ENCODE measurements around the gene CHRNA7. TPM values are rescaled to one million over a fixed set of nuclear protein-coding genes. Genes with fewer than 3 reads are reported as not detected.

The CHRNA7 gene
- total RNA-seq, 6 experiments from 2014 or later, result 0.35 to 0.39 TPM; not detected in 4

DNA sequence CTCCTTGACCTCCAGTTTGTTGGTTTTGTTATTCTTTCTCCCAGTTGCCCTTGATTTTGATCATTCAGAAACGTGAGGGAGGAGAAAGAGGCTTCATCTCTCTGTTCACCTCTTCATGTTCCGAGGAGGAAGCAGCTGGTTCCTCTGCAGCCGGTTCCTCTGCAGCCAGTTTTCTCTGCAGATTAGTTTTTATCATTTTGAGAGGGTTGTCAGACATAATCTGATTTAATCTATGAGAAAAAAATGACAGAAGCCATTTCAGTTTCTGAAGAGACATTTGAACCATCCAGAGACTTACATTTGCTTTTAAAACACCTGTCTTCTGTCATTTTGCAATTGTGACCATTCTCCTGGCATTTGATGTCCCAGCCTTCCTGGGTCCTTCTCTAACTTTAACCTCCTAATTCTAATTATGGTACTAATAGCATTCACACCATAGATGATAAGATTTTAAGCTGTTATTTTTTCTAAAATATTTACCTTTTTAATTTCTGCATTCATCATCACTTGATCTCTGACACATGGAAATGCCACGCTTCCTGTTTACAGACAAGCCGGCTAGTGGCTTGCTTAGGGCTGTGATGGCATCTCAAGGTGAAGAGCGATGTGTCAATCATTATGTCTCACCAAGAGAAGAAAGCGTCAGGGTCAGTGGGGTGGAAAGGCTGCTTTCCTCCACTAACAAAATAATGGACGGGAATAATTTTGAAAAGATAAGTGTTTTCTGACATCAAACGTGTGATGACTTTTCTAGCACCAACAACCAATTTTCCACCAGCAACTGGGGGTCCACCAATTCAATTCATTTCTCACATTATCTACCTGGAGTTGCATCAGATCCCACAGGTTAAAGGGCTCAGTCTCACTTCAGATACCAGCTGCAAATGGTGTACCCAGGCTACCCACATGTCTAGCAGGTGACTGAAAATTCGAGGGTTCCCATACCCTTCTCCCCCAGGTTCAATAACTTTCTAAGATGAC, 76.4 kb downstream of the CHRNA7 start:
- DNase-seq (no peak), ATAC-seq (no peak)
- Histone ChIP-seq H3K27ac (no peak overlapping the region), H3K9me3 (no peaks in the 10 kb centered on the region), H3K27me3 (no peaks in the 10 kb centered on the region), H3K4me1 (no peaks in the 10 kb centered on the region), H3K4me3 (no peak overlapping the region), H3K36me3 (no peaks in the 10 kb centered on the region)
- intact Hi-C loops (cut with DNase I), result no loop called here
- no peak for TF ChIP-seq POLR2A (IDR thresholded peaks at IDR 0.05)
- TF ChIP-seq CTCF (IDR thresholded peaks at IDR 0.05), result no peak
- WGBS (ENCODE audit: insufficient coverage, low coverage, low lambda C conversion rate, missing lambda C conversion rate), result 40% methylated on average over 10 of the region's 10 CpGs

DNA sequence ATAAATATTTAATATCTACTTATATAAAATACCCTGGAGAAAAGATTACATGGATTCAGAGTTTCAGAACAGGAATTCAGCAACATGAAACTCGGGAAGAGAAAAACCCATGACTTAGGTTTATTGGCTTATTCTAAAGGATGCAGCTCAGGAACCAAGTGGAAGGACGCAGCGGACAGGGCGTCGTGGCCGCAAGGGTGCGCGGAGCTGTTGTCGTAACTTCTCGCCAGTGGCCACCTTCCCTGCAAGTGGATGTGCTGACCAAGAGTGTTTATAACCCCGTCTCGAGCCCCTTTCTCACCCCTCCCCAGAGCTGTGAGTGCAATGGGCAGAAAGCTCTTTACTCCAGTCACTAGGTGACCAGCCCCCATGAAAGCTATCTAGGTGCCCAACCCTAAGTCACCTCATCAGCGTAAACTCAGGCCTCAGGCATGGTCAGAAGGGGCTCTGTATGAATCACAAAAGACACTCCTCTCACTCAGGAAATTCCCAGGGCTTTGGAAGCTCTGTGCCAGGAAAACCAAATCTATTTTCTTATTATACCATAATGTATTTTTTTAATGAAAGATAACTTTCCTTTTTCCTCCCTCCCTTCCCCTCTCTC, 77.3 kb downstream of the CHRNA7 start:
- no peaks in the 10 kb centered on the region for H3K4me1 ChIP-seq
- H3K27me3 ChIP-seq, result no peaks in the 10 kb centered on the region
- intact Hi-C loops (cut with DNase I), result no loop called here
- no peaks in the 10 kb centered on the region for H3K9me3 ChIP-seq
- no peaks in the 10 kb centered on the region for H3K36me3 ChIP-seq
- H3K4me3 ChIP-seq, result no peak overlapping the region
- WGBS (ENCODE audit: insufficient coverage, low coverage, low lambda C conversion rate, missing lambda C conversion rate), result 40% methylated on average over 2 of the region's 13 CpGs
- H3K27ac ChIP-seq, result no peak overlapping the region
- DNase-seq, result no peak
- no peak for ATAC-seq
- TF ChIP-seq CTCF (IDR thresholded peaks at IDR 0.05) (no peak), POLR2A (IDR thresholded peaks at IDR 0.05) (no peak)

DNA sequence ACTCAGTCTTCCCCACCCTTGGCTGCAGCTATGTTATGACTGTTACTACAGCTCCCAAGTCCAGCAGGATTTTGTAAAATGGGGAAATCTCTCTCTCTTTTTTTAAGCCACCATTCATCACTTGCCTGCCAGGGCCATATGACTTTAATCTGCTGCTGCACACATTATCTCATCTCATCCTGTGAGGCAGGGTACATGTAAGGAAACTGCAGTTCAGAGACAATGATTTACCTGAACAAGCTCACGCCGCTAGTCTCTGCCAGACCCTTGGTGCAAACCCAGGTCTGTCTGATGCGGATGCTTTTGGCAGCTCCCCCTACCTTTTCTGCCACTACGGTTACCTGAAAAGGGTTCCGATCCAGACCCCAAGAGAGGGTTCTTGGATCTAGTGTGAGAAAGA, 78.3 kb downstream of the CHRNA7 start:
- H3K27me3 ChIP-seq, result no peaks in the 10 kb centered on the region
- H3K9me3 ChIP-seq, result no peaks in the 10 kb centered on the region
- 100% methylated on average over 2 of the region's 5 CpGs for WGBS (ENCODE audit: insufficient coverage, low coverage, low lambda C conversion rate, missing lambda C conversion rate)
- H3K4me1 ChIP-seq, result no peaks in the 10 kb centered on the region
- TF ChIP-seq POLR2A (IDR thresholded peaks at IDR 0.05) (no peak), CTCF (IDR thresholded peaks at IDR 0.05) (no peak)
- no peak overlapping the region for H3K27ac ChIP-seq
- H3K36me3 ChIP-seq, result no peaks in the 10 kb centered on the region
- intact Hi-C loops (cut with DNase I), result no loop called here
- ATAC-seq (no peak), DNase-seq (no peak)
- no peak overlapping the region for H3K4me3 ChIP-seq

DNA sequence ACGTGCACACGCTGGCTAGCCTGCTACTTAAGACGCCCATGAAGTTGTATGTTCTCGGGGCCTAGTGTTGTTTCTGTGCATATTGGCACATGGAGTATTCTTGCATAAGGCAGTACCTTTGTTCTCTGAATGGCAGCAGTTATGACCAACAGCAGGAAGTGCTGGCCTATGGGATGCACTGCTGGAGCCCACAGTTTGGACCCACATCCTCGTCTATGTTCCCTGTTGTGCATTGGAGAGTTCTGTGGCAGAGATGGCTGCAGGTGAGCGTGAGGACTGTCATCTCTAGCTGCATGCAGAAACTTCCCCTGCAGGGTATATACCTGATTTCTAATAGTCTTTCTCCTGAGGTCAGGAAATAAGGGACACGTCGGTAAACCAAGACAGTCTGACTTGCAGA, 81.8 kb downstream of the CHRNA7 start:
- no peaks in the 10 kb centered on the region for H3K4me1 ChIP-seq
- H3K4me3 ChIP-seq, result no peak overlapping the region
- no peak for TF ChIP-seq POLR2A (IDR thresholded peaks at IDR 0.05)
- TF ChIP-seq CTCF (IDR thresholded peaks at IDR 0.05), result no peak
- intact Hi-C loops (cut with DNase I), result no loop called here
- ATAC-seq, result no peak
- no peak for DNase-seq
- H3K9me3 ChIP-seq, result no peaks in the 10 kb centered on the region
- H3K36me3 ChIP-seq, result no peaks in the 10 kb centered on the region
- H3K27ac ChIP-seq, result no peak overlapping the region
- H3K27me3 ChIP-seq, result no peaks in the 10 kb centered on the region
- WGBS (ENCODE audit: insufficient coverage, low coverage, low lambda C conversion rate, missing lambda C conversion rate), result 47% methylated on average over 2 of the region's 8 CpGs

All from right lobe of liver (tissue), 6 donors.